Central memory CD4-positive, alpha-beta T cell (primary cell): ENCODE data around the gene FGF18.

Experiments
- DNase-seq: peaks from one replicate; pipeline ENCODE4 v3.0.0; 2022

Gene FGF18

DNA sequence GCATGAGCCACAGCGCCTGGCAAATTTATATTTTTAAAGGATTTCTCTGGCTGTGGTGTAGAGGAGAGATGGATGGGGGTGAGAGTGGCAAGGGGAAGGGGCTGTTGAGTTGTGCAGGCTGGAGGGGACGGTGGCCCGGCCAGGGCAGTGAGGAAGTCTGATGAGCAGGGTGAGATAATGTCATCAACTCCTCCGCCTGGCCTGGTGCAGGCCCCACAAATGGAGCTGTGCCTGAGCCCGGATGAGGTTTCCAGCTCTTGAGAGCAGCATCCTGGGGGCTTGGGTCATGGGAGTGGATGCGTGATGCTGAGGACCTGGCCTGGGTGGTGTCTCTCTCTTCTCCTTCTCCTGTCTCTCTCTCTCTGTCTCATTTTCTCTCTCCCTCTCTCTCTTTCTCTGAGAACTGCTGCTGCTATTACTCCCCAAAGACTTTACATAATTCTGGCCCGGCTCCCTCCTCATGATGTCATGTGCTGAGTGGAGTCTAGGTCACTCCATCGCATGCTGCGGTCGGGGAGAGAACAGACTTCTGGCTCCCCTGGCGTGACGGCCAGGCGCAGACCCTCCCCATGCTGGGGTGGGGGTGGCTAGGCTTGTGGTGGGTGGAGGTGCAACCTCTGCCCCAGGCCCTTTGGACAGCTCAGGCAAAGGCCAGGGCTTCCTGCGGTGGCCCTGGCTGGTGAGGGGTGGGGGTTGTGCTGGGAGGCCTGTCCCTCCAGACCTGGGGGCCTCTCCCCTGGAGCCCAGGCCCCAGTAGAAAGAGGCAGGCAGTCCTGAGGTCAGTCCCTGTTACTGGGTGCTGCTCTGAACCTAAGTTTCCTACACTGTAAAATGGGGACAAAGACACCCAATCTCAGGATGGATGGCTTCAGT lies 26.4 kb downstream of the FGF18 start:
- DNase-seq, result no peak

DNA sequence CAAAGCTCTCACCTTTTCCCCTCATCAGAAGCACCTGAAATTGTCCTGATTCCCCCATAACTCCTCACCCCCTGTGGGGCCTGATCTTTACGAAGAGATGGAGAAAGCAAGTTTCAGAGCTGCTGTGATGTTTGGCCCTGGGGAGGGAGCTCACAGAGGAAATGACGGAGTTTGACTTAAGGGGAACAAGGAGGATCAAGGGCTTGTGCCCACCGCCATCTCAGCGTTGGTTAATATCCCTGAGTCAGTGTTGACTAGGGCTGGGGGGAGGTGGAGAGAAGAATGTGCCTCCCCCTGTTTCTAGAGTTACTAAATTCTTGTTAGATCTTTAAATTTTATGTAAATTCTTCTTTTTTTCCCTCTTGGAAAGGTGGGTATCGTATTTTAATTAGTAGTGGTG lies 27.8 kb downstream of the FGF18 start:
- DNase-seq, result no peak

DNA sequence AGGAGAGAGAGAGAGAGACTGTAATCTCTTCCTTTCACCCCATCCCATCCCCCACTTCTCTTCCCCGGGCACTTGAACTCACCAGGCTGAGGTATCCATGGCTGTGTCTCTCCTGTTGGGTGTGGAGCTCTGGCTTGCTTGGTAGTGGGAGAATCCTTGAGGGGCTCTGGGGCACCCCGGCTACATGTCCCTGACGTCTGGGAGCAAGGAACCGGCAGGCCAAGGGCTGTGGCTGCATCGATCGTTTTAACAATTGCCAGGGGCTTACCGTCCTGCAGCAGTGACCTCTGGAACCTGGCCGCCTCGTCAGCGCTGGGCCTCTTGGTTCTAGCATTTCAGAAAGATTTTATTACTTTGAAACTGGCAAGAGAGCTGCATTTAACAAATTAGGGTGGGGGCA lies 30.0 kb downstream of the FGF18 start:
- DNase-seq, result no peak

DNA sequence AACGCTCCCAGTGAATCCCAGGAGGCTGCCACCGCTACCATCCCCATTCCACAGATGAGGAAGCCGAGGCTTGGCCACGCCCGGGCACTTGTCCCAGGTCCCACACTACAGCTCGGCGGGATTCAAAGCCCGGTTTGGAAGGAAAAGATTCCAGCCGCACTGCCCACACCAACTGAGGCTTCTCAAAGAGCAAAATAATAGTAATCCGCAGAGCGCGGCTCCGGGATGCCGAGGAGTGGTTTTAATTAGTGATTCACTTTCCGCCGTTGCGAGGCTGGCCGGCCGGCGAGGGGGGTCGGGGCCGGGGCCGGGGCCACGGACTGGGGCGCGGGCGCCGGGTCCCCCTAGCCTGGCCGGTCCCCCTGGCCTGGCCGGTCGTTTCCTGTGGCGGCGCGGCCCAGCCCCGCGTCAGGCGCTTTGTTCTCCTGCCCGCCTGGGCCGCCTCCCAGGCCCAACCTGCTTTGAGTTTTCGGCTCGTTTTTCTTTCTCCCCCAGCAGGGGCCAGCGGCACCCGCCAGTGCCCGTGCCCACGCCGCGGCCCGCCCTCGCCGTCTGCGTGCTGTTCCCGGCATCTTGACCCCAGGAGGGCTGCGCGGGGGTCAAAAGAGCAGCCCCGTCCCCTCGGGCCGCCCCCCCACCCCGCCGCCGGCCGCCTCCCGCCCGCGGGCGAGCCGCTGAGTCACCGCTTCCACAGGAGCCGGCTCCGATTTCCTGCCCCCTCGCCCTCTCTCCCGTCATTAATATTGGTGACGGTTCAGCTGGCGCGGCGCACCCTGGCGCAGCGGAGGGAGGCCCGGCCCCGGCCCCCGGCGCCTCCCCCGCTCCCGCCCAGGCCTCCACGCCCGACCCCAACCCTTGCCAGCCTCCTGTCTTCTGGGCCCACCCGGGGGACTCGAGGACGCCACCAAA lies 31.2 kb downstream of the FGF18 start:
- no peak for DNase-seq

DNA sequence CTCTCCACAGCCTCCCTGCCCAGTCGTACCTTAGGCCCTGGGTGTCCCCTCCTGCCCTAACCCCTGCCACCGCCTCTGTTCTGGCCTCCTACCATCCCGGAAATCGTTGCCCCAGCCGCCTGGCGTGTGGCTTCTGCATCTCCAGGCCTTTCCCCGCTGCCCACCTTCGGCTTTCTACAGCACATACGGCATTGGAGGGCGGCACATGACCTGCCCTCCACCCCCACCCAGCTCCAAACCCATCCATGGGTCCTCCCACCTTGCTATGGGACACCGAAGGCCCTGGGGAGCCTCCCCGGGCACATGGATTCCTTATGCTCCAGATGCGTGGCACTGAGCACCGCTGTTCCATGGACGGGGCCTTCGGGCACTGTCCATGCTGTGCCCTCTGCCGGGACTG lies 32.0 kb downstream of the FGF18 start:
- no peak for DNase-seq

DNA sequence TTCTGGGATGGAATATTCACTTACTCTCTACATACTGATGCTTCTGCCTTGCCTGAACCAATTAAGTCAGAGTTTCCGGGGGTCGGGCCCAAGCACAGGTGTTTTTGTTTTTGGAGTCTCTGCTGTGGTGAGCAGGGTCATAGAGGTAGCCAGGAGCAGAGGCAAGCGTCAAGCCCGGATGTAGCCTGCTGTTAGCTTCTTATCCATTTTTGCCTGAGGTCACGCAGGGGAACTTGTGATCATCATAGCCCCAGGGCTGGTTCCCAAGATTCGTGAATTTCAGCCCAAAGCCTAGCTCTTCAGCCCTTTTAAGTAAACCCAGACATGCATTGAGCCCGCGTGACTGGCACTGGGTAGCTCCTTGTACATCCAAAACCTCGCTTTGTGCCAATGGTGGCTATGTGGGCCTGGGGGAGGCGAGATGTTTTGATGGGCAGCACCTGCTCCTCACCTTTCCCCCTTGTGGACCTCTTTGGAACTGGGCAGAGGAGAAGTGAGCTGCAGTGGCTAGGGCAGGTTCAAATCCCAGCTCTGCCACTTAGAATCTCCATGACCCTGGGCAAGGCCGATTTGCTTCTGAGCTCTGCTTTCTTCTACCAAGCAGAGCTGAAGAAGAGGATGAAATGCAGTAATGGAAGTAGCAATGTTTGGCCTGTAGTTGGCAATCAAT lies 33.7 kb downstream of the FGF18 start:
- no peak for DNase-seq

DNA sequence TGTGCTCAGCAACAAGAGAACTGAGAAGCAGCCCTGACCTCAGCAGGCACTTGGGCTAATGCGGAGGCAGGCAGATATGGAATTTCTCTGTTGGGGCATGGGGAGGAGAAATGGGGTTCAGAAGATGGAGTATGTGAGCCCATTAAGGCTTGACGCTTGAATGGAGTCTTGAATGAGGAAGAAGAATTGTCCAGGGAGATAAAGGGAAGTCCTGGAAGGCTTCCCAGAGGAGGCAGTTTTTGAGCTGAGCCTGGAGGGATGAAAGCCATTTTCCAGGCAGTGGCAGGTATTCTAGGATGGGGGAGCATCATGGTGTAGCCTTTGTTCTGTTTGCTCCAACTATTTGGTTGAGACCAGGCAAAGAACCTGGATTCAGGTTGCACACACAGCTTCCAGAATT lies 34.5 kb downstream of the FGF18 start:
- DNase-seq, result no peak

DNA sequence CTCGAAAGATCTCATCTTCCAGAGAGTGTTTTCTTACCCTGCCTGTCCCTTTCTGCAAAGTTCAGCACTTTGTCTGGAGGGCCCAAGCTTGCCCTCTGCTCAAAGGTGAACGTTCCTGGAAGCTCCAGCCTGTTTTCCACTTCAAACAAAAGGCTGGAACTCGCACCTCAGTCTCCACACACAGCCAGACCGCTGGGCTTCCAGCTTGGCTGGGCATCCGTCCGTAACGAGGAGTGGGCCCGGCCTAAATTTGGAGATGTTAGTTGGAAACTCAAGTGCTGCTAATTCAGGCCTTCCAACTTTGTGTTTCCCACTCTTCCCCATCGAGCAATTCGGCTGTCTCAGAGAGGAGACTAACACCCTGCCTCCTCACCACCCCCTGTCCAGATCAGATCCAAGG lies 35.1 kb downstream of the FGF18 start:
- no peak for DNase-seq

DNA sequence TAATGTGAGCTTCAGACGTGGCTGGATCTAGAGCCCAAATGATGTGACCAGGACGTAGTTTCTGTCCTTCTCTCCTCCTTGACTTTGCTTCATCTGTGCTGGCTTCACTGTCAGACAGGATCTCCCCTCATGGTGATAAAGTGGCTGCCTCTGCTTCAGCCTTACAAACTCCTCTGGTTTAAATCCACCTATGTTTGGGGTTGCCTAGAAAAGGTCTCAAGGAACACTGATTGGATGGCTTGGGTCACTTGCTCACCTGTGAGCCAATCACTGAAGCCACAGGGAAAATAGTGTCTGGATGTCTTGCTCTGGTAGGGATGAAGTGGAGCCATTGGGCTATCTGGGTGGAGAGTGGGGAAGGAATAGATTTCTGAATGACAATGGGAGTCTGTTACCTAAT lies 36.1 kb downstream of the FGF18 start:
- no peak for DNase-seq

DNA sequence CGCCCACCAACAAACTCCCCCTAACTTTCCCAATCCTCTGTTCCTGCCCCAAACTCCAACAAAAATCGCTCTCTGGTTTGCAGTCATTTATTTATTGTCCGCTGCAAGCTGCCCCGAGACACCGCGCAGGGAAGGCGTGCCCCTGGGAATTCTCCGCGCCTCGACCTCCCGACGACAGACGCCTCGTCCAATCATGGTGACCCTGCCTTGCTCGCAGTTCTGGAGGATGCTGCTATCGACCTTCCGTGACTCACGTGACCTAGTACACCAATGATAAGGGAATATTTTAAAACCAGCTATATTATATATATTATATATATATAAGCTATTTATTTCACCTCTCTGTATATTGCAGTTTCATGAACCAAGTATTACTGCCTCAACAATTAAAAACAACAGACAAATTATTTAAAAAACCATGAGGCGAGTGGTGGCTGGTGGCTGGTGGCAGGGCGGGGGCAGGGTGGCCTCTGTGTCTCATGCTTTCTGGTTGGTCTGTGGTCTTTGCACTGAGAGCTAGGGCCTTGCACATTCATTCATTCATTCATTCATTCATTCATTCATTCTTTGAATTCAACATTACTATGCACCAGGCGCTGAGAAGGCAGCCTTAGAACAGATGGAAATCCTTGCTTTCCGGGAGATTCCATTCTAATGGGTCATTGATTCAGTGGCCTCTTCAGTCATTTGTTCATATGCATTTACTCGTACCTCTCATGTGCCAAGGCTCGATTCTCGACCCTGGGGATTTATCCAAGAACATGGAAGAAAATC lies 37.9 kb downstream of the FGF18 start:
- DNase-seq, result no peak

DNA sequence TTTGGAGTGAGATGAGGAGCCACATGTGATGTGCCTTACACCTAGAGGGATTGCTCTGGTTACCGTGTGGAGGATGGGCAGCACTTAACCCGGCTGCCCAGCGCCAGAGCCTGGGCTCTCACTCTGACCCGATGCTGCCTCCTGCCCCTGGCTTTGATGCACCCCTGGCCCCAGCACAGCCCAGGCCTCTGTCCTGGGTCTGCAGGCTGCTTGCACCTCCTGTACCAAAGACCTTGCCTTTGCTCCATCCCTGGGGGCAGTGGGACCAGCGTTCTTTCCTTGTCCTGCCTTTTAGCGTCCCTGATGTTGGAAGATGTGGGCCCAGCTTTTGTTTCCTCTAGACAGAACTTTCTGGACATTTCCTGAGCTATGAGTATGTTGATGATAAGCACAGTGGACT lies 40.4 kb downstream of the FGF18 start:
- no peak for DNase-seq

DNA sequence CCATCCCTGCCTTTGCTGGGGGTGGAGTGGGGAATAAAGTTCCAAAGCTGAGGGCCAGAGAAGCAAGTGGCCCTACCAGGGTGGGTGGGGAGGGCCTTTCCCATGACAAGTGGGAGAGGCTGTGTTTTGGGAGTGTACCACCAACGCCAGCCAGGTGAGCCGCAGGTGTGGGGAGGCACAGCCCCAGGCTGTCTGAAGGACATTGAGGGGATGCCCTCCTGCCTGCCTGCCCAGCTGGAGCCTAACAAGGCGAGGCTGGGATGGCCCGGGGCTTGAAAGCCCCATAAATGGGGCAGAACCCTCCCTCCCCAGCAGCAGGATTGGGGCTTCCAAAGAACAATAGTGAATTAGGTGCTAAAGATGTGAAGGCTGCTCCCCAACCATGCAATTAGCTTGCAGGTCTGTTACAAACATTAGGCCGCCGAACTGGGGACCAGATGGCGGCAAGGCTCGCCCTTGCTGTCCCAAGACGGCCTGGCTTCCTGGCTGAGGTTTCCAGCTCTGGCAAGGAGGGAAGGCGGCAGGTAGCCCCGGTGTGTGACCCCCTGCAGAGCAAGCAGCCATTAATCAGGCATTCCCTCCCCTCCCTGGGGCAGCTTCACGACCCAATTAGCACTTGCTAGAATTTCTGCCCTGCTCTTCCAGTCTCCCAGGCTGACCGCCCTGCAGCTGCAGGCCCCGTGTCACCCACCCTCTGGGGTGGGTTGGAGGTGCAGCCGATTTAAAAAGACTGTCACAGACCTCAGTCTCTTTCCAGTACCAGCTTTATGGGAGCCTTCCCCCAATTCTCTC lies 42.9 kb downstream of the FGF18 start:
- no peak for DNase-seq

DNA sequence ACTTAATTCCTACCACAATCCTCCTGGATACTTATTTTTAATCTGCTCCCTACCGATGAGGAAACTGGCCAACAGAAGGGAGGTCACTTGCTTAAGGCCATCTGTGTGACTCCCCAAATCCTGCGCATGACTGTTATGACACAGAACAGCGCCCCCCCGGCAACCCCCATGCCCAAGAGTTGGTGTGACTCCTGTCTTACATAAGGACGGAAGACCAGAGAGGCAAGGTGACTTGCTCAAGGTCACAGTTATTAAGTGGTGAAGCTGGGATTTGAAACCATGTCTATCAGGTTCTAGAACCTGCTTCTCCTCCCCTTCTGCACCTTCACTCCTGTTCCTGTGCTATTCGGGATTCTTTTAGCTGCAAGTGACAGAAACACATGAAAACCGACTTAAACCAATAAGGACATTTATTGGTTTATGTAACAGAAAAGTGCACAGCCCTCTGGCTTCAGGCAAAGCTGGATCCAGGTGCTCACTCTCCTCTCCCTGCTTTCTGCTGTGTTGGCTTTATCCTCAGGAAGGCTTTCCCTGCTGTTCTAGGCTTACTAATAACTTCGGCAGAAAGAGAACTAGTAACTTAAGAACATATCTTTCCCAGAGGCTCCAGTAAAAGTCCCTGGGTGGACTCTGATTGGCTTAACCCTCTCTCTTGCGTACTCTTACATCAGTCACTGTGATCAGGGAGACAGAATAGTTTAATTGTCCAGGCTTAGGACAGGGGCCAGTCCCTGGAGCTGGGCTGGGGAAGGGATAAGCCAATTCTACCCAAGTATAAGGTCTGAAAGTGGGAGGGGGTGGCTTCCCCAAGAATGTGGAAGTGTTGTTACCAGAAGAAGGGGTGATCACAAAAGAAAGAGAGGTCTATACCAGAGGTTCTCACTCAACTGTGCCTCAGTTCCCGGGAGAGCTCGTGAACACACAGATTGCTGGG lies 43.7 kb downstream of the FGF18 start:
- DNase-seq, result no peak

DNA sequence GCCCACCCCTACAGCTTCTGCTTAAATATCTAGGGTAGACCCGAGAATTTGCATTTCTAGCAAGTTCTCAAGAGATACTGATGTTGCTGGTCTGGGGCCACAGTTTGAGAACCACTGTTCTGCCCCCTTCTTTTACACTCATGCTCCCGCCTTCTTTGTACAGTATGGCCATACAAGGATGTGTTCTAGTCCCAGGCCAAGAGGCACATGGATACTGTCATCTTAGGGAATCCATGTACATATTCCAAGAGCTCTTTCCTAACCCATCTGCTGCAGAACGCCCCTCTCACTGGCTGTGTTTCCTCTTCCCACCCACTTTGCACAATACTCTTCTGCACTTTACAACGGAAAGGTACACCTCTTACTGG lies 44.4 kb downstream of the FGF18 start:
- no peak for DNase-seq

DNA sequence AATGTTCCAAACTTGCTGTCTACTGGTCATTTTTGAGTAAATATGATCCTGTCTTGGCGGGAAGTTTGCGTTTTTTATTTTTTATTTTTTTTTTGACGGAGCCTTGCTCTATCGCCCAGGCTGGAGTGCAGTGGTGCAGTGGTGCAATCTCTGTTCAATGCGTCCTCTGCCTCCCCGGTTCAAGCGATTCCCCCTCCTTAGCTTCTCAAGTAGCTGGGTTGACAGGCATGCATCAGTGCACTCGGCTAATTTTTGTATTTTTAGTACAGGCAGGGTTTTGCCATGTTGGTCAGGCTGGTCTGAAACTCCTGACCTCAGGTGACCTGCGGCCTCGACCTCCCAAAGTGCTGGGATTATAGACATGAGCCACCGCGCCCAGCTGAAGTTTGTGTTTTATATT lies 45.4 kb downstream of the FGF18 start:
- no peak for DNase-seq

DNA sequence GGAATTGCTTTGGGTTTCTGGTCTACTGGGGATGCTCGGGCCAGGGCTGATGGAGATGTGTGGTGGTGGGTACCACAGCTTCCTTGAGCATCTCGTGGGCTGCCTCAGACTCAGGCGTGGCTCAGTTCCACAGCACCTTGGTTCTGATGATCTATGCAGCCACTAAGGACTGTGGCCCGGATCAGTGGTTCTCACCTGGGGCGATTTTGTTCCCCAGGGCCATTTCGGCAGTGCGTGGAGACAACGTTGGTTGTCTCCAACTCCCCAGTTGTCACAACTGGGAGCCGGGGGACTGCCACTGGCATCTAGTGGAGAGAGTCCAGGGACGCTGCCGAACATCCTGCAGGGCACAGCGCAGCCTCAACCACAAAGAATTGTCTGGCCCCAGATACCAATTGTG lies 47.7 kb downstream of the FGF18 start:
- DNase-seq, result no peak

DNA sequence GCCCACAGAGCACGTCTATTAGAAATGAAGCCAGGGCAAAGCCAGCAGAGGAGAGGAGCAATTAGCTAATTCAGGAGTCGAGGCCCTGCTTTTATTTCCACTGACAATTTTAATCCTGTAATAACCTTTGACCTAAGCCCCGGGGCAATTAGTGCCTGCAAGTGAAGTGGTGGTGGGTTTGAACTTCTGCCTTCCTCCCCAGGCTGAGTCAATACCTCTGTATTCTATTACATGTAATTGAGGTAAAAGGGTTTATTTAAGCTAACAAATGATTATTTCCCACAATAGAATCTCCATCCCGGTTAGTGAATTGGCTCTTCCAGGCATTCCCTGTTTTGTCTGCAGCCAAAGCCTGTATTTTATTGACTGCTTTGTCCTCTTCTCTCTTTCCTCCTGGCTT lies 49.9 kb downstream of the FGF18 start:
- DNase-seq, result no peak

DNA sequence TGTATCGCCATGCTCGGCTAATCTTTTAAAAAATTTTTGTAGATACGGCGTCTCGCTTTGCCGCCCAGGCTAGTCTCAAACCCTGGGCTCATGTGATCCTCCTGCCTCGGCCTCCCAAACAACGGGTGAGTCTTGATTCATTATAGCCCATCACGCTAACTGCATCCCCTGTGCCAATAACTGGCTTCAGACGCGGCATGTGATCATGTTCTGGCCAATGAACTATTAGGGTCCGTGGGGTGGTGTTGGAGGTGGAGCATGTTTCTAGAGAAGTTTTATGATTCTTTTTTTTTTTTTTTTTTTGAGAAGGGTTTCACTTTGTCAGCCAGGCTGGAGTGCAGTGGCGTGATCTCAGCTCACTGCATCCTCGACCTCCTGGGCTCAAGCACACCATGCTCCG lies 51.0 kb downstream of the FGF18 start:
- no peak for DNase-seq

DNA sequence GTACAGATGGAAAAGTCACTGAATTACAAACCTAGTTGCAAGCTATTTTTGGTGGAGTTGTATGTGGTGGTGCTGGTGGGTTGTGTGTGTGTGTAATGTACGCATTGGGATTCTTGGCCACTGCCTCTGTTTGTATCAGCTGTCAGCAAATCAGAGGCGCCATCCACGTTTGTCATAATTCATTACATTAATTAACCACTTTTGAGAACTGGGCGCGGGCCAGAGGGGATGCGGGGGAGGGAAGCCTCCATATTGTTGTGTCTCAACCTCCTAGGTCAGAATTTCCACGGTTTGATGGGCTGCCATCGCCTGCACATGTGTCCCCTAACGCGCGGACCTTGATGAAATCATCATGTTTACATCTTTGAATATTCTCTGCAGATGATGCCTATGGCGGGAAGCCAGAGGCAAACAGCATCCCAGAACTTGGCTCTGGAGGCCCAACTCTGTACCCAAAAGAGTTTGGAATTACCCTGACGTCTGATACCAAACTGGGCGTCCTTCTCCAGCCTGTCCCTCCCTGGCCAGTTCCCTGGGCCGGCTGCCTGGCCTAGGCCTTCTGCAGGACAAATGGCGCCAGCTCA lies 54.9 kb downstream of the FGF18 start:
- DNase-seq, result no peak

DNA sequence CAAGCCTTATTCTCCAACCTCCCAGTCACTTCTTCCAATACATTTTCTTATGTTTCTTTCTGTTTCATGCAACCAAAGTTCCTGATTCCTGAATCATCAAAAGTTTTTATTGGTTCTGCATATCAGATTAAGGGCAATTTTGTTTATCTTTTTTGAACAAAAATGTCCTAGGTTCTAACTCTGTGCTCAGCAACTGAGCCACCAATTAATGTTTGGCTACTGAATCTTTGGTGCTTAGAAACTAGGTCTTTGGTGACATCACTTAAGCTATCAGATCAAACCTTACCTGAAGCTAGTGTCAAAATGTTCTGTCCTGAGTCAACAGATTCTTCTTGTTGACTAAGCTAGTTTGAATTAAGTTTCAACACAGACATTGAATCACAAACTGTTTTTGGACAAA lies 56.1 kb downstream of the FGF18 start:
- no peak for DNase-seq
